Loucy (cell line): ENCODE results near the gene EFNB2.

Source experiments
- H2AFZ ChIP-seq: fragments of 200-600 bp; sonication (generic); 2 replicates; pipeline ENCODE4 v1.6.0; 2016; ENCODE audit warnings: antibody characterized with exemption, mild to moderate bottlenecking, low read length, moderate library complexity
- H3F3A ChIP-seq: fragments of 200-600 bp; 2 replicates; pipeline ENCODE4 v1.6.0; 2016; ENCODE audit warnings: antibody characterized with exemption, low read depth, mild to moderate bottlenecking
- H3K27me3 ChIP-seq: fragments of 200-600 bp; sonication (generic); 2 replicates; pipeline ENCODE4 v1.6.1; 2014; ENCODE audit warnings: low read length, mild to moderate bottlenecking; ENCODE audit not compliant: insufficient read depth, poor library complexity, severe bottlenecking
- H3K36me3 ChIP-seq: fragments of 200-600 bp; sonication (generic); 2 replicates; pipeline ENCODE4 v1.6.1; 2016; ENCODE audit warnings: low read length; ENCODE audit not compliant: insufficient read depth
- H3K4me1 ChIP-seq: fragments of 200-600 bp; sonication (generic); 2 replicates; pipeline ENCODE4 v1.5.1; 2014; ENCODE audit warnings: low read length, mild to moderate bottlenecking; ENCODE audit not compliant: insufficient read depth, poor library complexity, severe bottlenecking
- H3K4me2 ChIP-seq: fragments of 200-600 bp; sonication (generic); 2 replicates; pipeline ENCODE4 v1.6.0; 2014; ENCODE audit warnings: antibody characterized with exemption, low read length, low read depth, mild to moderate bottlenecking; ENCODE audit not compliant: poor library complexity, severe bottlenecking
- H3K4me3 ChIP-seq: fragments of 200-600 bp; sonication (generic); 2 replicates; pipeline ENCODE4 v1.5.1; 2014; ENCODE audit warnings: low read length, mild to moderate bottlenecking, mixed read lengths; ENCODE audit not compliant: poor library complexity, severe bottlenecking
- H3K79me2 ChIP-seq: fragments of 200-600 bp; sonication (generic); 2 replicates; pipeline ENCODE4 v1.6.1; 2014; ENCODE audit warnings: low read length; ENCODE audit not compliant: insufficient read depth
- H3K9ac ChIP-seq: fragments of 200-600 bp; sonication (generic); 2 replicates; pipeline ENCODE4 v1.6.0; 2014; ENCODE audit warnings: mild to moderate bottlenecking, low read depth, low read length, moderate library complexity; ENCODE audit not compliant: poor library complexity, severe bottlenecking
- H3K9me2 ChIP-seq: fragments of 200-600 bp; sonication (generic); replicated peaks from 2 replicates; pipeline ENCODE4 v1.6.1; 2016; ENCODE audit warnings: low read depth, low read length, mixed read lengths
- H3K9me3 ChIP-seq: fragments of 200-600 bp; sonication (generic); 2 replicates; pipeline ENCODE4 v1.6.1; 2014; ENCODE audit warnings: mild to moderate bottlenecking, antibody characterized with exemption, low read length, low read depth; ENCODE audit not compliant: insufficient read depth
- H4K20me1 ChIP-seq: fragments of 200-600 bp; sonication (generic); 2 replicates; pipeline ENCODE4 v1.6.0; 2014; ENCODE audit warnings: antibody characterized with exemption, low read length, mild to moderate bottlenecking; ENCODE audit not compliant: insufficient read depth, poor library complexity, severe bottlenecking
- CTCF ChIP-seq: fragments of 200-600 bp; sonication (generic); conservative IDR thresholded peaks from 2 replicates; pipeline ENCODE4 v1.5.1; 2014; ENCODE audit warnings: mild to moderate bottlenecking, antibody characterized with exemption, low read length
- EZH2phosphoT487 ChIP-seq: fragments of 200-600 bp; IDR thresholded peaks from 2 replicates; pipeline ENCODE4 v1.6.1; 2018; ENCODE audit warnings: antibody characterized with exemption, mild to moderate bottlenecking, moderate library complexity, borderline replicate concordance

The EFNB2 gene

GRCh38 chr13:106480351-106480910 is 55.0 kb downstream of the EFNB2 start:
- TF ChIP-seq CTCF (no peak), EZH2phosphoT487 (no peak)
- H3K9me2 ChIP-seq = no peaks in the 10 kb centered on the region
- H3F3A ChIP-seq = no peaks in the 10 kb centered on the region
- no peaks in the 10 kb centered on the region for H4K20me1 ChIP-seq
- H3K9me3 ChIP-seq = no peaks in the 10 kb centered on the region
- no peaks in the 10 kb centered on the region for H3K4me1 ChIP-seq
- no peak overlapping the region for H3K9ac ChIP-seq
- no peaks in the 10 kb centered on the region for H3K27me3 ChIP-seq
- no peak overlapping the region for H2AFZ ChIP-seq
- H3K4me2 ChIP-seq = no peak overlapping the region
- no peaks in the 10 kb centered on the region for H3K36me3 ChIP-seq
- no peaks in the 10 kb centered on the region for H3K79me2 ChIP-seq
- no peak overlapping the region for H3K4me3 ChIP-seq

- Histone ChIP-seq H3K4me2 (no peak overlapping the region), H3K9me3 (no peaks in the 10 kb centered on the region), H3K36me3 (no peaks in the 10 kb centered on the region), H2AFZ (no peak overlapping the region), H3K79me2 (no peaks in the 10 kb centered on the region), H3K4me1 (no peaks in the 10 kb centered on the region), H3K9me2 (no peaks in the 10 kb centered on the region), H3K27me3 (no peaks in the 10 kb centered on the region), H4K20me1 (no peaks in the 10 kb centered on the region), H3K4me3 (no peak overlapping the region), H3F3A (no peaks in the 10 kb centered on the region), H3K9ac (no peak overlapping the region)
- no peak for TF ChIP-seq CTCF
- no peak for TF ChIP-seq EZH2phosphoT487
Measured at GRCh38 chr13:106479929-106480328, 55.5 kb downstream of the EFNB2 start.

GRCh38 chr13:106478116-106478515 is 57.3 kb downstream of the EFNB2 start:
- TF ChIP-seq EZH2phosphoT487 = no peak
- TF ChIP-seq CTCF = no peak
- no peaks in the 10 kb centered on the region for H4K20me1 ChIP-seq

More at GRCh38 chr13:106478116-106478515, 57.3 kb downstream of the EFNB2 start:
- H3K9me3 ChIP-seq = no peaks in the 10 kb centered on the region
- no peaks in the 10 kb centered on the region for H3K27me3 ChIP-seq
- H3F3A ChIP-seq = no peaks in the 10 kb centered on the region
- no peaks in the 10 kb centered on the region for H3K36me3 ChIP-seq
- H3K9me2 ChIP-seq = no peaks in the 10 kb centered on the region
- no peak overlapping the region for H2AFZ ChIP-seq
- H3K4me3 ChIP-seq = no peak overlapping the region
- H3K4me2 ChIP-seq = no peak overlapping the region
- no peaks in the 10 kb centered on the region for H3K4me1 ChIP-seq
- H3K9ac ChIP-seq = no peak overlapping the region
- H3K79me2 ChIP-seq = no peaks in the 10 kb centered on the region
